GM10266 (cell line): Measurements from ENCODE around the gene KRT33B.
"Not testable (repeated sequence)": the region's sequence is repeated elsewhere in the genome, so short reads cannot be mapped to it uniquely, and the experiment has no call there.

Experiments
- DNase-seq: peaks from one replicate; pipeline ENCODE4 v3.0.0; 2012; ENCODE audit errors: extremely low spot score
- TF ChIP-seq, protein P1 (sequence below): IDR thresholded peaks from 2 replicates; pipeline ENCODE4 v1.5.1; 2012; ENCODE audit warnings: mild to moderate bottlenecking, low read depth; ENCODE audit not compliant: control insufficient read depth, insufficient read depth; ENCODE audit errors: missing control alignments

KRT33B gene

DNA sequence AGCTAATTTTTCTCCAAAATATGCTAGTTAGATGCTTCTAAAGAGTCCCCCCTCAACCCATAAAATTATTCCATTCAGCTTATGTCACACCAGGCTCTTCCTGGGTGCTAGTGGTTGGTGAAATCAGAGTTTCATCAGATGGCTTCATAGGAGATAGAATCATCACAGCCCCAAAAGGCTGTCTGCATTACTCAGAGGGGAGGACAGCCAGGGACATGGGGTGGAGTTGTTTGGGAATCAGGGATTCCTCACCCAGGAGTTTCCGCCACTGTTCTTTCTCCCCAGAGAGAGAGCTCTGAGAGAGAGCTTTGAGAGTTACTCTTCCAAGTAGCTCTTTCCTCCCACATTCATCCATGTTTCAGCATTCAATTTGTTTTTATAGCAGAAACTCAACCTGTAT, 12.8 kb upstream of the KRT33B start:
- TF ChIP-seq, protein P1, sequence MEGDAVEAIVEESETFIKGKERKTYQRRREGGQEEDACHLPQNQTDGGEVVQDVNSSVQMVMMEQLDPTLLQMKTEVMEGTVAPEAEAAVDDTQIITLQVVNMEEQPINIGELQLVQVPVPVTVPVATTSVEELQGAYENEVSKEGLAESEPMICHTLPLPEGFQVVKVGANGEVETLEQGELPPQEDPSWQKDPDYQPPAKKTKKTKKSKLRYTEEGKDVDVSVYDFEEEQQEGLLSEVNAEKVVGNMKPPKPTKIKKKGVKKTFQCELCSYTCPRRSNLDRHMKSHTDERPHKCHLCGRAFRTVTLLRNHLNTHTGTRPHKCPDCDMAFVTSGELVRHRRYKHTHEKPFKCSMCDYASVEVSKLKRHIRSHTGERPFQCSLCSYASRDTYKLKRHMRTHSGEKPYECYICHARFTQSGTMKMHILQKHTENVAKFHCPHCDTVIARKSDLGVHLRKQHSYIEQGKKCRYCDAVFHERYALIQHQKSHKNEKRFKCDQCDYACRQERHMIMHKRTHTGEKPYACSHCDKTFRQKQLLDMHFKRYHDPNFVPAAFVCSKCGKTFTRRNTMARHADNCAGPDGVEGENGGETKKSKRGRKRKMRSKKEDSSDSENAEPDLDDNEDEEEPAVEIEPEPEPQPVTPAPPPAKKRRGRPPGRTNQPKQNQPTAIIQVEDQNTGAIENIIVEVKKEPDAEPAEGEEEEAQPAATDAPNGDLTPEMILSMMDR = no peak
- no peak for DNase-seq

DNA sequence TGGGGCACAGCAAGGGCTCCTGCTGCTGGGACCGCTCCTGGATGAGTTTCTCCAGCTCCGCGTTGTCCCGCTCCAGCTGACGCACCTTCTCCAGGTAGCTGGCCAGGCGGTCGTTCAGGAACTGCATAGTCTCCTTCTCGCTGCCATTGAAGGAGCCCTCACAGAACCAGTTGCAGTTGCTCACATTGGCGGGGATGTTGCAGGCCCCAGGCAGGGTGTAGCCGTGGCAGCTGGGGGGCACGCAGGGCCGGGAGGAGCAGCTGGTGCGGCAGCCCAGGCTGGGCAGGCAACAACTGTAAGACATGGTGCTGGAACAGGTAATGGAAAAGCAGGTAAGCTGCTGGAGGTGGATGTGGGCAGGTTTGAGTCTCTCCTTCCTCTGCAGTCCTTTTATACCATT, 12.3 kb upstream of the KRT33B start, which contains the start of gene KRT34:
KRT34 (minus strand) TSS at position 364 of the 400 bp plus-strand sequence; CDS start at position 304, 60 bp downstream.
- not testable (repeated sequence) for DNase-seq

DNA sequence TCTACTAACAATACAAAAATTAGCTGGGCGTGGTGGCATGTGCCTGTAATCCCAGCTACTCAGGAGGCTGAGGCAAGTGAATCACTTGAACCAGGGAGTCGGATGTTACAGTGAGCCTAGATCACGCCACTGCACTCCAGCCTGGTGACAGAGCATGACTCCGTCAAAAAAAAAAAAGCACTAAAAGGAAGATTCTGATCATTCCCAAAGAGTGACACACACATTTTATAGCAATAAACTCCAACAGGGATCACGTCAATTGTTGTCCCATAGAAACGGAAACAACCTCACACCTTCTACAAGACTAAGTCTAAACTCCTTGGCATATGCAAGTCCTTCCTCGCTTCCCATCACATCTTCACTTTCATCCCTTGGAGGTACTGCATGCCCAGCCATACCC, 10.5 kb upstream of the KRT33B start:
- not testable (repeated sequence) for DNase-seq

DNA sequence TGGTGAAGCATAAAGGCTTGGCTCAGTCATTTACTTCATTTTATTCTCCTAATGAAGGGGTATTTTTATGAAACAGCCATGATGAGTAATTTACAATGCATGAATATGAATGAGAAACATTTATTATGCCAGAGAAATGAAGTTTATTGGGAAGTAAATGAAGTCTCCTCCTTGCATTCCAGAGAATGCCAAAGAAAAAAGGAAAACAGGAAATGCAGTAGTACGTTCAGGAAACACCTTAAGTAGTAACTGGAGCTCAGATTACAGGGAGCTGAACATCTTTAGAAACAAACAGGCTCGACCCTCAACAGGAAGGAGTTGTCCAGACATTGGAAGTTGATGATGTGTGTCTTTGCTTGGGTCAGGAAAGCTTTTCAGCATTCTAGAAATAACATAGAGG, 7.9 kb upstream of the KRT33B start:
- TF ChIP-seq, protein P1 = no peak
- no peak for DNase-seq

DNA sequence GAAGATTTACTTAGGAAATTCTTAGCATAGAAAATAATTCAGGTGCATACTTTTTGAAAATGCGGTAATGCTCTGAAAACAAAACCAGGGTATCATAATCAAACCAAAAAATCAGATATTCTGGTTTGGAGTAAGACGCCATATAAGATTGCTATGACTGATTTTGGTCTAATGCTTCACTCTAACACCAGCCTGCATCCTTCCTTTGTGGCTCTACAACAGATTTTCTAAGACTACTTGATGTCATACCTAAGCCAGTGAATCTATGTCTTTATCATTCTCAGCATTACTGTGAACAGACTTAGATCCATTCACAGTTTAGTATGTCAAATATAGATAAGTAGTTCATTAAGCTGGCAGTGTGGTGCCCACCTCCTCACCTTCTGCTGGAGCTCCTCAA, 590 bp downstream of the KRT33B start:
- DNase-seq = no peak
- TF ChIP-seq, protein P1 = no peak

DNA sequence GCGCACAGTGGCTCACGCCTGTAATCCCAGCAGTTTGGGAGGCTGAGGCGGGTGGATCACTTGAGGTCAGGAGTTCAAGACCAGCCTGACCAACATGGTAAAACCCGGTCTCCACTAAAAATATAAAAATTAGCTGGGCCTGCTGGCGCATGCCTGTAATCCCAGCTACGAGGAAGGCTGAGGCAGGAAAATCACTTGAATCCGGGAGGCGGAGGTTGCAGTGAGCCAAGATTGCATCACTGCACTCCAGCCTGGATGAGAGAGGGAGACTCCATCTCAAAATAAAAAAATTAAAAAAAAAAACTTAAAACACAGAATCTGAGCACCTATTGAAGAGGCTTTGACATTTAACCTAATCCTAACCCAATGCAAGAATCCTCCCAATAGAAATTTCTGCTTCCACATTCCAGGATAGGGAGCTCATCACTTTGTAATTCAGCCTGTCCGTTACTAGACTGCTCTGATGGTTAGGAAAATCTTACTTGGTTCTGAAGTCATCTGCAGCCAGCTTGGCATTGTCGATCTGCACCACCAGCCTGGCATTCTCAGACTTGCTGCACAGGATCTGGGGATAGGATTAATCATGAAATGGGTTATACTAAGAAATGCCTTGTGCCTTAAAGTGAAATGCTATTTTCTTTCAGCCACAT, 2.1 kb downstream of the KRT33B start:
- TF ChIP-seq, protein P1 = no peak
- DNase-seq = no peak

DNA sequence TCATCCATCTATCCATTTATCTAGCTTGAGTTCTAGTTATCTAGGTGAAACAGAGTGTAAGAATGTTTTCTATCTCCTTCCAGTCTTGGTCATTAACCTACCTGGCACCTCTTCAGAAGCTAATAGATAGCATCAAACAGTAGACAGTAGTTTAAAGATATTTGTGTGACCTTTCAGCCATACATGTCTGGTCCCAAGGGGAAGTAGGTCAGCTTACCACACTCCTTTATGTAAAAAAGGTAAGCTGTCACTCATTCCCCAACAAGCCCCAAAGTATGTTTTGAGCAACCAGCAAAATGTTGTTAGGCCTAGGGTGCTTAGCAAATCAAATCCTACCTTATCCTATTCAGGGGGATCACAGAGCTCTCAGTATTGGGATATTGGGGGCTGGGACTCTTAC, 3.5 kb downstream of the KRT33B start:
- no peak for DNase-seq
- TF ChIP-seq, protein P1 = no peak

DNA sequence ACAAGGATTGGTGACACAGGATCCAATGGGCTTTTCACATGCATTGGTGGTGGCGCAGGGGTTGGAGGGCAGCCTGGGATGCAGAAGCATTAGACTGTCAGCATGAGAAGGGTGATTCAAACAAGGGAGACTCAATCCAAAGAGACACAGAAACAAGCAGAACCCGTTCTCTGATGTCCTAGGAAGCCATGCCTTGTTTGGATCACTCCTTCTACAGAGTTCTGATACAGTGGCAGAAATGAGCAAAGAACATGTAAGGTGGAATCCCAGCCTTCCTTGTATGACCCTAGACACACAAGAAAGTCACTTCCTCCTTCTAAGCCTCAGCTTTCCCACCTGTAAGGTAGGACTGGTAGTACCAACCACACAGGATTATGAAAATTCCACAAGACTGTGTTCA, 5.7 kb downstream of the KRT33B start:
- TF ChIP-seq, protein P1 = no peak
- DNase-seq = no peak
